Measurements from ENCODE around the gene MUTYH.
"Not testable (repeated sequence)": the region's sequence is repeated elsewhere in the genome, so short reads cannot be mapped to it uniquely, and the experiment has no call there.

Gene MUTYH

GRCh38 chr1:45299296-45299695, 40.9 kb downstream of the MUTYH start:
- in situ Hi-C loops (cut with HindIII; ENCODE audit: low pct_ligation_motif_present, low pct_unique_long_range_greater_than_20kb, low sequenced_read_pairs), result no loop called here
- no peak for DNase-seq

DNA sequence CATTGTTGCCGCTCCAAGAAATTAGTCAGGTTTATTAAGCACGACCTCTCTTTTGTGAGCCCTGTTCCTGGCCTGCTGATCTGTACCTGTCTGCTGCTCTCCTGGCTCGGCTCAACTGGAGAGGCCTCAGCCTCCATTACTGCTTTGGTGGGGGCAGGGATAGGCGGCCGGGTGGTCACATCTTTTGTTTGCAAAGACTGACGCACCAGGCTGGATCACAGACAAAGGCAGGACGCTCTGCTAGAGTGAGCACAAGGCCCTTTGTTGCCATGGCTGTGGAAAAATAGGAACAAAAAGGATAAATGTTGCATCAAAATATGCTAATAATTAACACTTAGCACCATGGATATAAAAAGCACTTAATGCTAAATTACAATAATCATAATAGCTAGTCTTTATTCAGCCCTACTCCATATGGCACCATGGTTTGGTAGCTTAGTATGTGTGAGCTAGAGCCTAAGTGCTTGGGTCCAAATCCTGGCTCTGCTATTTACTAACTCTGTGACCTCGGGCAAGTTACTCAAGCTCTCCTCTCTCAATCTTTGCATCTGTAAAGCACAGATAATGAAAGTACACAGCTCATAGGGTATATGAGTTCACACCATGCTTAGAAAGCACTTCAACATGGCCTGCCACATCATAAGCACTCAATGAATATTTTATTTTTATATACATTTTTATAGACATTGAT, 42.4 kb downstream of the MUTYH start:
- in situ Hi-C loops (cut with HindIII; ENCODE audit: low pct_ligation_motif_present, low pct_unique_long_range_greater_than_20kb, low sequenced_read_pairs), result no loop called here
- DNase-seq, result no peak

DNA sequence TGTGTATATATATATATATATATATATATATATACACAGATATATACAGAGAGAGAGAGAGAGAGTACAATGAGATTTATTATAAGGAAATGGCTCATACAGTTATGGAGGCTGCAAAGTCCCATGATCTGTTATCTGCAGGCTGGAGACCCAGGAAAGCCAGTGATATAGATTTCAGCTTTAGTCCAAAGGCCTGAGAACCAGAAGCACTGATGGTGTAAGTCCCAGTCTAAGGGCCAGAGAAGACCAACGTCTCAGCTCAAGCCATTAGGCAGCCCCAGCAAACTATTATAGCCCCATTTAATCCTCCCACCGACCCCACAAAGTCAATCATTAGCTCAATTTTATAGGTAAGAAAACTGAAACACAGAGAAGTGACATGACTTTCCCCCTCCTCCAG, 48.5 kb downstream of the MUTYH start:
- in situ Hi-C loops (cut with HindIII; ENCODE audit: low pct_ligation_motif_present, low pct_unique_long_range_greater_than_20kb, low sequenced_read_pairs), result no loop called here
- DNase-seq, result no peak

DNA sequence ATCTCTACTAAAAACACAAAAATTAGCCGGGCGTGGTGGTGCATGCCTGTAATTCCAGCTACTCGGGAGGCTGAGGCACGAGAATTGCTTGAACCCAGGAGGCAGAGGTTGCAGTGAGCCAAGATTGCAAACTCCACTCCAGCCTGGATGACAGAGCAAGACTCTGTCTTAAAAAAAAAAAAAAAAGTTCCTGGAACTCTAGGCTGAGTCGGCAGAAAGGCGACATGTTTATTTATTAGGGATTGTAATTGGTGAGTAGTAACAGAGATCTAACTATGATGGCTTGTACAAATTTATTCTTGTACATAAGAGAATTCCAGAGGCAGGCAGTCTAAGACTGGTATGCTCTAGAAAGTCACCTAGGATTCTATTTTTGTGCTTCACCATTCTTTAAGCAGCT, 49.2 kb downstream of the MUTYH start:
- in situ Hi-C loops (cut with HindIII; ENCODE audit: low pct_ligation_motif_present, low pct_unique_long_range_greater_than_20kb, low sequenced_read_pairs), result not testable (repeated sequence)

GRCh38 chr1:45286521-45286920, 53.7 kb downstream of the MUTYH start:
- DNase-seq; in situ Hi-C loops (cut with HindIII; ENCODE audit: low pct_ligation_motif_present, low pct_unique_long_range_greater_than_20kb, low sequenced_read_pairs): not testable (repeated sequence)

More for the DNA sequence above, 49.2 kb downstream of the MUTYH start:
- DNase-seq, result not testable (repeated sequence)

DNA sequence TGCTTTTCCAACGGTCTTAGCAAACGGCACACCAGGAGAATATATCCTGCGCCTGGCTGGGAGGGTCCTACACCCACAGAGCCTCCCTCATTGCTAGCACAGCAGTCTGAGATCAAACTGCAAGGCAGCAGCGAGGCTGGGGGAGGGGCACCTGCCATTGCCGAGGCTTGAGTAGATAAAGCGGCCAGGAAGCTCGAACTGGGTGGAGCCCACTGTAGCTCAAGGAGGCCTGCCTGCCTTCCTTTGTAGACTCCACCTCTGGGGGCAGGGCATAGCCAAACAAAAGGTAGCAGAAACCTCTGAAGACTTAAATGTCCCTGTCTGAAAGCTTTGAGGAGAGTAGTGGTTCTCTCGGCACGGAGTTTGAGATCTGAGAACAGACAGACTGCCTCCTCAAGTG, 55.4 kb downstream of the MUTYH start:
- DNase-seq, result not testable (repeated sequence)

DNA sequence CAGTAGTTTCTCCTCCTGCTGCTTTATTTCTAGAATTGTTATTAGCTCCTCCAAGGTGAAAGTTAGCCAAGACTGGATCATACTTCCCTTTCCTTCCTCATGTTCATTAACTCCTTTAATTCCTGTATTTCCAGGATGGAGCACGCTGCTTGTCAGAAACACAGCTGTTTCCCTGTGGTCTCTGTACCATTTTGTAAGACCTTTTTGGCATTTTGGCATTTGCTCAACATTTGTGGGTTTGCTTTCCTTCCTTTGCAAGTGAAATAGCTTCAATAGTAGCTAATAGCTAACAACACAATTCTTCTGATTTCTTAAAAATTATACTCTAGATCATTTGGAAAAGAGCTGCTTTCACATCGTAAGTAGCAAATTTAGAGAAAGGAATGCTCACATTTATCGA, 57.9 kb downstream of the MUTYH start:
- in situ Hi-C loops (cut with HindIII; ENCODE audit: low pct_ligation_motif_present, low pct_unique_long_range_greater_than_20kb, low sequenced_read_pairs), result no loop called here
- DNase-seq, result no peak

More for the DNA sequence above, 55.4 kb downstream of the MUTYH start:
- in situ Hi-C loops (cut with HindIII; ENCODE audit: low pct_ligation_motif_present, low pct_unique_long_range_greater_than_20kb, low sequenced_read_pairs), result not testable (repeated sequence)
